ENCODE results near the gene CRTC1. TPM values are rescaled to one million over a fixed set of nuclear protein-coding genes. Genes with fewer than 3 reads are reported as not detected.
A peak's percentile ranks its signal among the peaks of the same experiment; 100 is the strongest.

The CRTC1 gene
- total RNA-seq, 1 donor from 2014 or later, result 39.7 TPM

DNA sequence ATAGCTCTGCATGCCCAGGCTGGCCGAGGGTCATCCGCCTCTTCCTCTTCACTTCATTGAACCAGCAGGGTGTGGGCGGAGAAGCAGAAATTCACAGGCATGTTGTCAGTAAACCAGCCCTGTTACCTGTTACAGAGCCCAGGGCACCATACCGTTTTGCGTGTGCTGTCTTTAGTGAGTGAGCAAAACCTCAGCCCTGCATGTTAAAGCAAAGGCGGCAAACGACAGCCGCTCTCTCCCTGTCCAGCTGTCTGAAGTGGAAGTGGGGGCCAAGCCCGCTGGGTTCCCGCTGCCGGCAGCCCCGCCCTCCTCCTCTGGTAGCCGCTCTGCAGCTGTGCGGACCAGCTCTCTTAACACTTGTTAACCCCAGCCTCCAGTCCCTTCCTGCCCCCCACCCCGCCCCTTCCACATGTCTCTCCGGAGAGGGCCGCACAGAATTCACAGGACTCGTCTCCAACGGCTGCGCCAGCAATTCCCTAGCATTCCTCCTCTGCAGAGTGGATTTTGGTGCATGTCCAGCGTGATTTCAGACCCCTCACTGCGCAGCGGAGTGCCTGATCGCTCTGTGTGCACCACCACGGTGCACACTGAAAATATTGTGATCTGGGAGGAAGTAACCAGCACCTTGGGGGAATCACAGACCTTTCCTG lies 34.0 kb upstream of the CRTC1 start:
- DNase-seq (ENCODE audit: low spot score, unreplicated experiment), result no peak
- TF ChIP-seq CTCF (IDR thresholded peaks at IDR 0.05; ENCODE audit: unreplicated experiment), result no peak
- H3K36me3 Mint-ChIP-seq (ENCODE audit: insufficient read depth), result no peaks in the 10 kb centered on the region
- peaks cover 17% of the 10 kb centered on the region for H3K4me1 Mint-ChIP-seq (ENCODE audit: low read depth)
- no peaks in the 10 kb centered on the region for H3K9me3 Mint-ChIP-seq (ENCODE audit: low read depth)
- no peak overlapping the region for H3K4me3 Mint-ChIP-seq (ENCODE audit: low read depth)
- peaks cover 7% of the 10 kb centered on the region for H3K27me3 Mint-ChIP-seq
- peak overlapping the region; percentile 60 for H3K27ac Mint-ChIP-seq

DNA sequence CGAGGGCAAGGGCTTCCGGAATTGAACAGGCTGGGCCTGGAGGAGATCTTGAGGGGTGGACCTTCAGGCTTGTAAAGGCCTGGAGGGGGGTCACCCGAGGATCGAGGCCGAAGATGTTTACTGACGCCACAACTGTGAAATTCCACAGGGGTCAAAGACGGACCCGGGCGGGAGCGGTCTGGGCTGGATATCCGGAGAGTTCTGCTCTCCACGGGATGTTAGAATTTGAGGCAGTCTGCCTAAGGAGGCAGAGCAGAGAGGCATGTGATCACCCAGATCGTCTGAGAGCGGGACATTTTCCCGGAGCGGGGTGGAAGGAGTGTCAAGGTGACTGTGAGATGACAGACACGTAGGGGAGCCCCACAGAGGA lies 33.5 kb upstream of the CRTC1 start:
- Mint-ChIP-seq H3K4me3 (ENCODE audit: low read depth) (no peak overlapping the region), H3K27me3 (peaks cover 7% of the 10 kb centered on the region), H3K9me3 (ENCODE audit: low read depth) (no peaks in the 10 kb centered on the region), H3K36me3 (ENCODE audit: insufficient read depth) (no peaks in the 10 kb centered on the region), H3K27ac (peak overlapping the region; percentile 71), H3K4me1 (ENCODE audit: low read depth) (peaks cover 17% of the 10 kb centered on the region)
- no peak for TF ChIP-seq CTCF (IDR thresholded peaks at IDR 0.05; ENCODE audit: unreplicated experiment)
- DNase-seq (ENCODE audit: low spot score, unreplicated experiment), result no peak

DNA sequence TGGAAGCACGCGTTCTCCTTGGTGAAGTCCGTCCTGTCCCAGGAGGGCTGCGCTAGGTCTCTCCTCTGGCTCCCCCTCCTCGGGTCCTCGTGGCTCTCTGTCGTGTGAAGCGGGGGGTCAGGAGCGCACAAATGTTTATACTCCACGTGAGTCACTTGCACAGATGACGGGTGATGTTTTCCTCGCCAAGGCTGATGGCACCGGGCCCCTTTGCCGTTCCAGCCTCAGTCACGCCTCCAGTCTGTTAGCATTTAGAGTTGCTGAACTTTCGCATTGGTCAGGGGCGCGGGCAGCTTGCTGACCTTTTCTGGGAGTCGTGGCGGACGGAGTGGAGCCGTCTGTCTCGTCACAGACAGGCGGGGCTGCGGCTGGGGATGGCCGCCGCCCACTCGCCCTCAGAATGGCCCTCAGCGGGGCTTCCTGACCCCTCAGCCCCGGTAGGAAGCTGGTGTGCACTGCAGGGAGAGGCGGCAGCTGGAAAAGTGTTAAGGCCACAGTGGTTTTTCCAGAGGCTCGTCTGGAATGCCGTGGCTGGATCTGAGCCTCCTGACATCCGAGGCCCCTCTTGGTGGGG lies 32.9 kb upstream of the CRTC1 start:
- Mint-ChIP-seq H3K4me1 (ENCODE audit: low read depth) (peaks cover 17% of the 10 kb centered on the region), H3K27me3 (peaks cover 7% of the 10 kb centered on the region), H3K9me3 (ENCODE audit: low read depth) (no peaks in the 10 kb centered on the region), H3K27ac (no peak overlapping the region), H3K4me3 (ENCODE audit: low read depth) (no peak overlapping the region), H3K36me3 (ENCODE audit: insufficient read depth) (no peaks in the 10 kb centered on the region)
- no peak for DNase-seq (ENCODE audit: low spot score, unreplicated experiment)
- TF ChIP-seq CTCF (IDR thresholded peaks at IDR 0.05; ENCODE audit: unreplicated experiment), result no peak

DNA sequence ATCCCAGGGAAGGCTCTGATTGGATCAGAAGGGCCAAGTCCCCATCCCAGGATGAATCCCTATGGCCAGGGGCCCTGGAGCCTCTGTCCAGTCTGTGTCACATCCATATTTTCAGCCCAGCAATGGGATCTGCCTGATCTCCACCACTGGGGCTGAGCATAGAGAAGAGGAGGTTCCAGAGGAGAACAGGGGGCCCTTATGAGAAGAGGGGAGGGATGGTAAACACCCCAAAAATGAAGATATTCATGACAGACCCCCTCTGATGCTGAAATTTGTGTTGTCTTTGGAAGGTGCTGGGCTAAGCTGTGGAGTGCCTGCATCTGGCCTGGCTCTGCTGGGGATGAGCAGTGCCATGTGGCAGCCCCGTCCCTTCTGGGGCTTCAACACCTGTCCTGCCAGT lies 32.2 kb upstream of the CRTC1 start:
- no peak for TF ChIP-seq CTCF (IDR thresholded peaks at IDR 0.05; ENCODE audit: unreplicated experiment)
- H3K27ac Mint-ChIP-seq, result no peak overlapping the region
- H3K36me3 Mint-ChIP-seq (ENCODE audit: insufficient read depth), result no peaks in the 10 kb centered on the region
- peaks cover 17% of the 10 kb centered on the region for H3K4me1 Mint-ChIP-seq (ENCODE audit: low read depth)
- peaks cover 7% of the 10 kb centered on the region for H3K27me3 Mint-ChIP-seq
- H3K9me3 Mint-ChIP-seq (ENCODE audit: low read depth), result no peaks in the 10 kb centered on the region
- no peak for DNase-seq (ENCODE audit: low spot score, unreplicated experiment)
- no peak overlapping the region for H3K4me3 Mint-ChIP-seq (ENCODE audit: low read depth)

DNA sequence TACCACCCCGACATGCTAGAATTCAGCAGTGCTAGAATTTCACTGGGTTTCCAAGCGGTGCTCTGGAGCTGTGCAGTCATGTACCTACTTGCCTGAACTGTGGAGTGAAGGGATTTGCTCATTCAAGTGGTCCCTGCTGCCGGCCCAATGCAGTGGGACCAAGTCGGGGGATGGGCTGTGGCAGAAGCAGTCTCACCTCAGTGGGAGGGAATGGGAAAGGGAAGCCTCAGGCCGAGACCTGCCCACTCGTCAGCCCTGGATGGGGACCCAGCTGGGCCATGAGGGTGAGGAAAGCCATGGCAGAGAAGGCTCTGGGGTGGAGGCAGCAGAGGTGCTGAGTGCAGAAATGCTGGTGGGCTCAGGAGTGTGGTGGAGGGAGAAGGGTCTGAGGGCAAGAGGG lies 31.7 kb upstream of the CRTC1 start:
- Mint-ChIP-seq H3K9me3 (ENCODE audit: low read depth) (no peaks in the 10 kb centered on the region), H3K4me1 (ENCODE audit: low read depth) (peaks cover 15% of the 10 kb centered on the region), H3K27me3 (peaks cover 7% of the 10 kb centered on the region), H3K27ac (no peak overlapping the region), H3K4me3 (ENCODE audit: low read depth) (no peak overlapping the region), H3K36me3 (ENCODE audit: insufficient read depth) (no peaks in the 10 kb centered on the region)
- DNase-seq (ENCODE audit: low spot score, unreplicated experiment), result no peak
- TF ChIP-seq CTCF (IDR thresholded peaks at IDR 0.05; ENCODE audit: unreplicated experiment), result no peak

Measured in progenitor cell of endocrine pancreas (in vitro differentiated cells).